H9 (cell line): ENCODE measurements around the gene RDH5. TPM values are rescaled to one million over a fixed set of nuclear protein-coding genes. Genes with fewer than 3 reads are reported as not detected.

ENCODE experiments used
- DNase-seq: peaks from one replicate; pipeline ENCODE4 v3.0.0-alpha.2; 2017
- H2AFZ ChIP-seq: one replicate; pipeline ENCODE4 v1.6.1; 2013; ENCODE audit warnings: mild to moderate bottlenecking, low read length, control low read depth, moderate library complexity
- H2AK5ac ChIP-seq: 2 replicates; pipeline ENCODE4 v1.6.1; 2013; ENCODE audit warnings: low read length, control low read depth, mixed read lengths; ENCODE audit not compliant: insufficient read length
- H2BK120ac ChIP-seq: one replicate; pipeline ENCODE4 v1.6.1; 2013; ENCODE audit warnings: low read depth, mild to moderate bottlenecking, low read length, control low read depth, inconsistent platforms; ENCODE audit not compliant: poor library complexity, severe bottlenecking
- H2BK12ac ChIP-seq: 2 replicates; pipeline ENCODE4 v1.6.1; 2013; ENCODE audit warnings: low read length, control low read depth, mixed read lengths, low read depth; ENCODE audit not compliant: insufficient read length
- H2BK15ac ChIP-seq: 2 replicates; pipeline ENCODE4 v1.6.1; 2013; ENCODE audit warnings: low read depth, low read length, control low read depth
- H2BK20ac ChIP-seq: one replicate; pipeline ENCODE4 v1.6.1; 2013; ENCODE audit warnings: low read depth, mild to moderate bottlenecking, low read length, control low read depth, inconsistent platforms; ENCODE audit not compliant: poor library complexity, severe bottlenecking
- H2BK5ac ChIP-seq: 2 replicates; pipeline ENCODE4 v1.6.1; 2013; ENCODE audit warnings: low read length, control low read depth, mixed read lengths; ENCODE audit not compliant: insufficient read length
- H3K14ac ChIP-seq: 2 replicates; pipeline ENCODE4 v1.6.1; 2013; ENCODE audit warnings: low read length, control low read depth; ENCODE audit not compliant: insufficient read depth
- H3K18ac ChIP-seq: 2 replicates; pipeline ENCODE4 v1.6.1; 2013; ENCODE audit warnings: low read depth, mild to moderate bottlenecking, mixed read lengths, low read length, control low read depth; ENCODE audit not compliant: insufficient read length
- H3K23ac ChIP-seq: 2 replicates; pipeline ENCODE4 v1.6.1; 2013; ENCODE audit warnings: low read length, control low read depth, mixed read lengths, low read depth; ENCODE audit not compliant: insufficient read length
- H3K23me2 ChIP-seq: 2 replicates; pipeline ENCODE4 v1.6.1; 2013; ENCODE audit warnings: low read depth, mild to moderate bottlenecking, mixed read lengths, low read length, control low read depth; ENCODE audit not compliant: insufficient read length, poor library complexity, severe bottlenecking
- H3K27ac ChIP-seq: 2 replicates; pipeline ENCODE4 v1.5.1; 2013; ENCODE audit warnings: low read length, control low read depth, mixed read lengths, low read depth; ENCODE audit not compliant: insufficient read length
- H3K27me3 ChIP-seq: 2 replicates; pipeline ENCODE4 v1.6.1; 2013; ENCODE audit warnings: low read length, control low read depth, inconsistent platforms; ENCODE audit not compliant: insufficient read depth
- H3K4ac ChIP-seq: 2 replicates; pipeline ENCODE4 v1.6.1; 2013; ENCODE audit warnings: low read depth, mild to moderate bottlenecking, control low read depth, inconsistent platforms, low read length, moderate library complexity
- H3K4me1 ChIP-seq: 2 replicates; pipeline ENCODE4 v1.6.1; 2013; ENCODE audit warnings: low read length, control low read depth, inconsistent platforms; ENCODE audit not compliant: insufficient read depth
- H3K4me2 ChIP-seq: 2 replicates; pipeline ENCODE4 v1.6.1; 2013; ENCODE audit warnings: low read length, control low read depth, mixed read lengths; ENCODE audit not compliant: insufficient read length, insufficient read depth
- H3K56ac ChIP-seq: 2 replicates; pipeline ENCODE4 v1.6.1; 2013; ENCODE audit warnings: low read depth, mild to moderate bottlenecking, mixed read lengths, low read length, control low read depth; ENCODE audit not compliant: insufficient read length
- H3K79me1 ChIP-seq: 2 replicates; pipeline ENCODE4 v1.6.1; 2013; ENCODE audit warnings: low read depth, mild to moderate bottlenecking, moderate library complexity, low read length, control low read depth, inconsistent platforms; ENCODE audit not compliant: insufficient read depth, poor library complexity, severe bottlenecking
- H3K79me2 ChIP-seq: 2 replicates; pipeline ENCODE4 v1.6.1; 2013; ENCODE audit warnings: low read length, control low read depth, inconsistent platforms; ENCODE audit not compliant: insufficient read depth
- H3K9ac ChIP-seq: 2 replicates; pipeline ENCODE4 v1.6.1; 2013; ENCODE audit warnings: low read length, control low read depth, mixed read lengths; ENCODE audit not compliant: insufficient read length; ENCODE audit errors: extremely low read depth
- H3K9me3 ChIP-seq: one replicate; pipeline ENCODE4 v1.6.1; 2013; ENCODE audit warnings: low read depth, low read length, inconsistent platforms; ENCODE audit not compliant: control insufficient read depth
- H3T11ph ChIP-seq: one replicate; pipeline ENCODE4 v1.6.1; 2013; ENCODE audit warnings: mild to moderate bottlenecking, low read length, control low read depth, inconsistent platforms
- H4K20me1 ChIP-seq: one replicate; pipeline ENCODE4 v1.6.1; 2013; ENCODE audit not compliant: control insufficient read depth, insufficient read length, insufficient read depth
- H4K5ac ChIP-seq: 2 replicates; pipeline ENCODE4 v1.6.1; 2013; ENCODE audit warnings: low read depth, mild to moderate bottlenecking, mixed read lengths, low read length, control low read depth; ENCODE audit not compliant: insufficient read length
- H4K8ac ChIP-seq: replicated peaks from 2 replicates; pipeline ENCODE4 v1.6.1; 2013; ENCODE audit warnings: low read length, control low read depth, mixed read lengths, low read depth; ENCODE audit not compliant: insufficient read length
- H4K91ac ChIP-seq: 2 replicates; pipeline ENCODE4 v1.6.1; 2013; ENCODE audit warnings: low read depth, mild to moderate bottlenecking, moderate library complexity, mixed read lengths, low read length, control low read depth; ENCODE audit not compliant: insufficient read length
- H3K27ac Mint-ChIP-seq, 3 experiments: 2 replicates in 2 of 3; 3 replicates in 1 of 3; pipeline ENCODE4 v1.8.0; 2020 to 2021; ENCODE audit warnings: mixed read lengths in 3 of 3, mild to moderate bottlenecking in 1 of 3, moderate library complexity in 1 of 3
- H3K27me3 Mint-ChIP-seq: 2 replicates; pipeline ENCODE4 v1.8.0; 2021; ENCODE audit warnings: low read depth, mild to moderate bottlenecking, moderate library complexity, mixed read lengths
- H3K36me3 Mint-ChIP-seq, 3 experiments: 2 replicates in 2 of 3; 3 replicates in 1 of 3; pipeline ENCODE4 v1.8.0; 2020 to 2021; ENCODE audit warnings: low read depth in 3 of 3, mixed read lengths in 3 of 3; ENCODE audit not compliant: insufficient read depth in 1 of 3
- H3K4me1 Mint-ChIP-seq, 2 experiments: 2 replicates each; pipeline ENCODE4 v1.8.0; 2020; ENCODE audit warnings: mixed read lengths in 2 of 2
- H3K4me3 Mint-ChIP-seq, 2 experiments: 2 replicates in 1 of 2; 3 replicates in 1 of 2; pipeline ENCODE4 v1.8.0; 2020 to 2021; ENCODE audit warnings: mild to moderate bottlenecking in 2 of 2, mixed read lengths in 2 of 2, moderate library complexity in 1 of 2
- H3K9me3 Mint-ChIP-seq, 2 experiments: 2 replicates in 1 of 2; 3 replicates in 1 of 2; pipeline ENCODE4 v1.8.0; 2020; ENCODE audit warnings: mild to moderate bottlenecking in 2 of 2, mixed read lengths in 2 of 2, moderate library complexity in 1 of 2
- WGBS: extraction: QIAGEN DNeasy Blood & Tissue Kit; methylation state at CpG from one replicate; pipeline ENCODE4 v1.1.7; 2013; ENCODE audit warnings: missing lambda C conversion rate, low lambda C conversion rate, mixed read lengths; ENCODE audit not compliant: insufficient read length; ENCODE audit errors: extremely low coverage; 5-methylcytosine and 5-hydroxymethylcytosine counted together
- total RNA-seq: library from RNA; stranded (reverse); gene quantifications from 2 replicates; pipeline ENCODE4 v1.2.1, GENCODE V29; 2021
- TF ChIP-seq, protein P1 (sequence below): fragments of 200-600 bp; sonication (generic); conservative IDR thresholded peaks from 3 replicates; pipeline ENCODE4 v1.8.0; 2021; ENCODE audit warnings: antibody characterized with exemption, mild to moderate bottlenecking

The RDH5 gene
- total RNA-seq, 1 experiment from 2014 or later: 6.6 TPM

DNA sequence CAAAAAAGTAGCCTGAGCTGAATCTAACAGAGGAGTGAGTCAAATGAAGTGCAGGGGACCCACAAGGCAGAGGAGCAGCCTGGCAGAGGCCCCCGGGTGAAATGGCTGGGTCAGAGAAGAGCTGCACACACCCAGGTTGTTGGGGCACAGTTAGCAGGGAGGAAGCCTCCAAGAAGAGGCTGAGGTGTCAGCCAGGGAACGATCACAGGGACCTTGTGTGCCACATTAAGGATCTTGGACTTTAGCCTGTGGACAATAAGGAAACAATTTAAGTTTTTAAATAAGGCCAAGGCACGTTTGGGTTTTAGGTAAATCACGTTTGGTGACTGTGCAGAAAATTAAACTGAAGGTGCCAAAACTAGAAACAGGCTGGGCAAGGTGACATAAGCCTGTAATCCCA, 48.4 kb upstream of the RDH5 start:
- peaks cover 12% of the 10 kb centered on the region for H3K27me3 Mint-ChIP-seq

More for the DNA sequence above, 48.4 kb upstream of the RDH5 start:
- H3K18ac ChIP-seq: no peak overlapping the region
- no peaks in the 10 kb centered on the region for H4K20me1 ChIP-seq
- H3K23me2 ChIP-seq: no peaks in the 10 kb centered on the region
- H3K9me3 ChIP-seq: no peaks in the 10 kb centered on the region
- no peak overlapping the region for H4K91ac ChIP-seq
- Mint-ChIP-seq H3K4me3 (no peak overlapping the region), H3K9me3 (no peaks in the 10 kb centered on the region), H3K4me1 (peaks cover 0 to 3% of the 10 kb centered on the region in 2 experiments; a peak in 1 of 4 replicates), H3K27ac (no peak overlapping the region), H3K36me3 (no peaks in the 10 kb centered on the region; a peak in 1 of 7 replicates)
- no peaks in the 10 kb centered on the region for H3K79me2 ChIP-seq
- no peak overlapping the region for H4K8ac ChIP-seq
- no peak overlapping the region for H2BK20ac ChIP-seq
- TF ChIP-seq, protein P1, sequence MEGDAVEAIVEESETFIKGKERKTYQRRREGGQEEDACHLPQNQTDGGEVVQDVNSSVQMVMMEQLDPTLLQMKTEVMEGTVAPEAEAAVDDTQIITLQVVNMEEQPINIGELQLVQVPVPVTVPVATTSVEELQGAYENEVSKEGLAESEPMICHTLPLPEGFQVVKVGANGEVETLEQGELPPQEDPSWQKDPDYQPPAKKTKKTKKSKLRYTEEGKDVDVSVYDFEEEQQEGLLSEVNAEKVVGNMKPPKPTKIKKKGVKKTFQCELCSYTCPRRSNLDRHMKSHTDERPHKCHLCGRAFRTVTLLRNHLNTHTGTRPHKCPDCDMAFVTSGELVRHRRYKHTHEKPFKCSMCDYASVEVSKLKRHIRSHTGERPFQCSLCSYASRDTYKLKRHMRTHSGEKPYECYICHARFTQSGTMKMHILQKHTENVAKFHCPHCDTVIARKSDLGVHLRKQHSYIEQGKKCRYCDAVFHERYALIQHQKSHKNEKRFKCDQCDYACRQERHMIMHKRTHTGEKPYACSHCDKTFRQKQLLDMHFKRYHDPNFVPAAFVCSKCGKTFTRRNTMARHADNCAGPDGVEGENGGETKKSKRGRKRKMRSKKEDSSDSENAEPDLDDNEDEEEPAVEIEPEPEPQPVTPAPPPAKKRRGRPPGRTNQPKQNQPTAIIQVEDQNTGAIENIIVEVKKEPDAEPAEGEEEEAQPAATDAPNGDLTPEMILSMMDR: no peak
- no peak overlapping the region for H4K5ac ChIP-seq
- H3K9ac ChIP-seq: no peak overlapping the region
- H2BK15ac ChIP-seq: no peak overlapping the region
- H2BK12ac ChIP-seq: no peak overlapping the region
- H3K56ac ChIP-seq: no peak overlapping the region
- no peak overlapping the region for H3K14ac ChIP-seq
- no peak overlapping the region for H2AFZ ChIP-seq
- whole genome bisulfite sequencing: no CpG with 5 or more reads among the region's 4 CpGs
- no peak overlapping the region for H3K23ac ChIP-seq
- no peaks in the 10 kb centered on the region for H3K79me1 ChIP-seq
- no peak overlapping the region for H2BK5ac ChIP-seq
- H3K4ac ChIP-seq: no peak overlapping the region
- no peak for DNase-seq
- H3K4me2 ChIP-seq: no peak overlapping the region
- no peaks in the 10 kb centered on the region for H3K4me1 ChIP-seq
- no peaks in the 10 kb centered on the region for H3K27me3 ChIP-seq
- H2AK5ac ChIP-seq: no peak overlapping the region
- no peak overlapping the region for H3K27ac ChIP-seq
- no peak overlapping the region for H3T11ph ChIP-seq
- no peak overlapping the region for H2BK120ac ChIP-seq
